CD4-positive, alpha-beta T cell treated with Interferon alpha-2 for 1 hour (primary cell): Measurements from ENCODE around the gene ELMO3.

Experiments used
- DNase-seq, 2 donors: peaks; one replicate each; pipeline ENCODE4 v3.0.0-alpha.2; 2020 to 2022

Gene ELMO3

GRCh38 chr16:67226804-67227566, 28.1 kb downstream of the ELMO3 start, which contains the start of gene TMEM208:
TSS of gene TMEM208 (plus strand) at chr16:67227130. CDS start at chr16:67227219, 89 bp downstream.
- DNase-seq, result peak; percentile 97 to 99

DNA sequence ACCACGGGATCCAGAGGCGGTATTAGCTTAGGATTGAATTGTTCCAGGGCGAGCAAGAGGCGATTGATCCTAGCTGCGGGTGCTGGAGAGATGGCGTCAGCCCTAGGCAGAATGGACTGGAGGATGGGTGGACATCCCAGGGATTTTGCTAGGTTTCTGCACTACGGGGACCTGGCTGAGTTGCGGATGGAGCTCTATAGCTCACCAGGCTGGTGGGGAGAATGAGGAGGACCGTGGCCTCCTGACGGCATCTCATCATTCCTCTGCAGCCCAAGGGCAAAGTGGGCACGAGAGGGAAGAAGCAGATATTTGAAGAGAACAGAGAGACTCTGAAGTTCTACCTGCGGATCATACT, 28.6 kb downstream of the ELMO3 start:
- DNase-seq, result no peak

DNA sequence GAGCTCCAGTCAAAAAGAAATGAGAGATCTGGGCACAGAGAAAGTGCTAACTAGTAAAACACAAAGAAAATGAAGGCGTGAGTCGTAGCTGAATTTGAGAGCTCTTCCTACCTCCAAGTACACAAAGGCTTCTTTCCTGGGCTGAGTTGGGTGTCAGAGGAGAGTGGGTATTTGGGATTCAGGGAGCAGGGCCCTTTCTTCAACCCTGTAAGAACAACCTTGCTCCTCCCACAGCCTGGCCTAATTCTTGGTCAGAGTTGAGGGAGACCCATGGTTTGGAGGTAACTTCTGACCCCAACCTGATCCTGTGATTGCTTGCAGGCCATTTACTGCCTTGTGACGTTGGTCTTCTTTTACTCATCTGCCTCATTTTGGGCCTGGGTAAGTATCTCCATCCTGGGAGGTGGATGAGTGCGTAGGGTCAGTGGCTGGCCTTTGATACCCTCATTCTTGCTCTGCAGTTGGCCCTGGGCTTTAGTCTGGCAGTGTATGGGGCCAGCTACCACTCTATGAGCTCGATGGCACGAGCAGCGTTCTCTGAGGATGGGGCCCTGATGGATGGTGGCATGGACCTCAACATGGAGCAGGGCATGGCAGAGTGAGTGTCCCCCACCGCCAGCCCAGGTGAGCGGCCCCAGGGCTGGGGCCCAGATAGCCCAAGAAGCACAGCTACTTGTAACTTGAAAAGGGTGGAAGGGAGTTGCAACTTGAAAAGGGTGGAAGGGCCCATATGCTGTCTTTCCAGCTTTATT, 29.3 kb downstream of the ELMO3 start:
- no peak for DNase-seq

DNA sequence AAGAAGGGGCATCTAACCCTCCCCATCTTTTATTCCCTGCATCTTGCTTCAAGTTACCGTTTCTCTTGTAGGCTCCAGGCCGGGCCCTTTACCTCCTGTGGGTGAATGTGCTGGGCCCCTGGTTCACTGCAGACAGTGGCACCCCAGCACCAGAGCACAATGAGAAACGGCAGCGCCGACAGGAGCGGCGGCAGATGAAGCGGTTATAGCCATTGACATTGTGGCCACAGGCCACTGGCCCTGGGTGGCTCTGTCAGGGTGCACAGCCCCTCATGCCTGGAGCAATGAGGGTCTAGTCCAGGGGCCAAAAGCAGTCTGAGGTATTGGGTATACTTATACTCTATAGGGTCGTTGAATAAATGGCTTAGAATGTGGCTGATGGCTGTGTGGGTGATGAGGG, 30.0 kb downstream of the ELMO3 start:
- no peak for DNase-seq

GRCh38 chr16:67229906-67230808, 31.2 kb downstream of the ELMO3 start:
- DNase-seq, result no peak

- DNase-seq, result no peak
These were observed 32.1 kb downstream of the ELMO3 start for GRCh38 chr16:67230809-67231660.

DNA sequence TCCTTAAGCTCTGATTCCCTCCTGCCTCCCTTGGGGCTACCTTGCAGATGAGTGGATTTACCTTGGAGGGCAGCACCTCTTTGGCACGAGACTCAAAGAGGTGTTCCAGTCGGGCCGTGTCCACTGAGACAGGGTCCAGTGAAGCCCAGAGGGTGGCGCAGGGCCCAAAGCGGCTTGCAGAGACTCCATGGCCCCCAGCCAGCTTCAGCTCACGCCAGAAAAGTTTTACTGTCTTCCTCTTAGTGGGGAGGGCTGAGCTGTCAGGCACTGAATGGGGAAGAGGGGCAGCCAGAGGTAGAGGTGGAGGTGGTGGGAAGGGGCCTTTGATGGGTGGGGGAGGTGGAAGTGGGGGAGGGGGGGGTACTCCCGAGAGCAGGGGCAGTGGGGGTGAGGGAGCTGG, 34.7 kb downstream of the ELMO3 start:
- DNase-seq, result no peak

DNA sequence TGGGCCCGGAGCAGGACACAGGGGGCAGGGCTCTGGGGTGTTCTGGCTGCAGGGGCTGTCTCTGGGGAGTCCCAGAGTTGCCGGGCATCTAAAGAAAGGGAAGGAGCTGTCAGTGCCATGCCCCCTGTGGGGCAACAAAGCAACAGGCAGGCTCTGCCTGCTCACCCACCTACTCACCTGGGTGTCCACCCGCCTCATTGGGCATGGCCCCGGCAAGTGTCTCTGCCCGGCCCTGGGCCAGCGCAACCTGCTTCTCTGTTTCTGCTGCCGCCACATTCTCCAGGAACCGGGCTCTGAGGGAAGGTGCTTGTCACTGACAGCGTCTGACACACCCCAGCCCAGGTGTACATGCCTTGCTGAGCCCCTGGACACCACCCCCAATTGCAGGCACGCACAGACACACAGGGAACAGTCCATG, 35.3 kb downstream of the ELMO3 start:
- no peak for DNase-seq

GRCh38 chr16:67235816-67236562, 37.1 kb downstream of the ELMO3 start:
- peak; percentile 28 to 77 for DNase-seq

DNA sequence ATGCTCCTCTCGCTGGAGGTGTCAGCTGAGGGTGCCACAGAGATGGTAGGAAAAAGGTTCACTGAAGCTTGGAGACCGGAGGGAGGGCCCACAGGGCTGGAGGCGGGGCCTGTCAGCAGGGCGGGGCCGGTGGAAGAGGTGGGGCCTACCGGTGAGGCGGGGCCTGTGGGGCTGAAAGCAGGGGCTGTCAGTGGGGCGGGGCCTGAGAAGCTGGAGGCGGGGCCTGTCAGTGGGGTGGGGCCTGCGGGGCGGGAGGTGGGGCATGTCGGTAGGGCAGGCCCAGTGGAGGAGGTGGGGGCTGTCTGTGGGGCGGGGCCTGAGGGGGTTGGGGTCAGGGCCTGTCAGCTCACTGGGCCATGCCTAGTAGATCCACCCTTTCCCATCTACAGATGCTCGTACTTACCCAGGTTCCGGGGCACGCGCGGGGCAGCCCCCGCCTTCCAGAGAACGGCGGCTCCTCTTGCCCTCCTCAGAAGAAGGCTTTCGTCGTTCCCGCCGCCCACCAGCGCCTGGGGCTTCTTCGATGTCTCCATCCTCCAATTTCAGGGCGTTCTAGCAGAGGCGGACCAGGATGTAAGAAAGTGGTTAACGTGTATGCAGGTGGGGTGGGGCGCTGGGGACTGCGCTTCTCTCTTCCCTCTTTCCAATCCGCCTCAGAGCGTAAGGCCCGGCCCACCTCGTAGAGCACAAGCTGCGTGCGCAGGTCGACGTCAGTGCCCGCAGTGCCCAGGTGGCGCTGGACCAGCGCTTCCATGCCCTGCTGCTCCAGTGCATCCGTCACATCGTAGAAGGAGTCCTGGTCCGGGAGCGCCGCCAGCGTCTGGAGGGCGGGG, 37.8 kb downstream of the ELMO3 start:
- peak; percentile 69 to 87 for DNase-seq

- DNase-seq, result no peak
These were observed 38.7 kb downstream of the ELMO3 start for GRCh38 chr16:67237396-67238277.

- DNase-seq, result no peak
These were observed 39.3 kb downstream of the ELMO3 start for GRCh38 chr16:67238278-67238575.

GRCh38 chr16:67238806-67239470, 40.0 kb downstream of the ELMO3 start:
- DNase-seq, result no peak

DNA sequence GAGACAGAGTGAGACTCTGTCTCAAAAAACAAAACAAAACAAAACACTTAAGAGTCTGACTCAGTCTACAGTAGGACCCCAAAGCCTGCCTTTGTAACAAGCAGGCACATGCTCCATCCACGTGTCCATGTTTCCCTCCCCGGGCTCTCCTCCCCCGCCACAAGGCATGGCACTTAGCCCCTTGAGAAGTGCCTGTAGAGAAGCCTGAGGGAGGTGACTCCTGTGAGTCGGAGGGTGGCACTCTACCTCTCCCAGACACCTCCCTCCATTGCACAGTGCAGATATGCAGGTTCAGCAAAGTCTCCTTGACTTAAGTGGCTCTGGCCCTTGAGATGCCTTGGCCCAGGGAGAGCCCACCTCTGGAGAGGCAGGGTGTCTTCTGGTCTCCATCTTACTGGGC, 41.6 kb downstream of the ELMO3 start:
- no peak for DNase-seq

GRCh38 chr16:67241008-67241900, 42.3 kb downstream of the ELMO3 start:
- no peak for DNase-seq

- DNase-seq, result no peak
These were observed 43.3 kb downstream of the ELMO3 start for GRCh38 chr16:67242138-67242730.

DNA sequence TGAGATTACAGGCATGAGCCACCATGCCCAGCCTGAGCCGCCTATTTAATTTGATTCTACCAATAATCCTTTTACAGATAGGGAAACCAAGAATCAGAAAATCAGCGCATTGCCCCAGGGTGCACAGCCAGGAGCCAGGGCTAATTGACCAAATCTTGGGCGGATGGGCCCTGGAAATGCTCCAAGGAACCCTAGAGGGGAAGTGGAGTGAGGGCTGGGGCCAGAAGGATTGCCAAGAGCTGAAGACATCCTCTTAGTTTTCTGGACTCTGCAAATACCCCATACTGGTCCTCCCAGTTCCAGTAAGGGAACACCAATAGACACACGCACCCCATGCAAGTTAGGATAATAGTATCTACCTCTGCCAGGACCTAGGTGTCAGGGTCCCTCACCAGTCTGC, 44.5 kb downstream of the ELMO3 start:
- DNase-seq, result no peak
